ENCODE results near the gene NUCKS1.
A peak's percentile ranks its signal among the peaks of the same experiment; 100 is the strongest.
"Not testable (repeated sequence)": the region's sequence is repeated elsewhere in the genome, so short reads cannot be mapped to it uniquely, and the experiment has no call there.

NUCKS1 gene

DNA sequence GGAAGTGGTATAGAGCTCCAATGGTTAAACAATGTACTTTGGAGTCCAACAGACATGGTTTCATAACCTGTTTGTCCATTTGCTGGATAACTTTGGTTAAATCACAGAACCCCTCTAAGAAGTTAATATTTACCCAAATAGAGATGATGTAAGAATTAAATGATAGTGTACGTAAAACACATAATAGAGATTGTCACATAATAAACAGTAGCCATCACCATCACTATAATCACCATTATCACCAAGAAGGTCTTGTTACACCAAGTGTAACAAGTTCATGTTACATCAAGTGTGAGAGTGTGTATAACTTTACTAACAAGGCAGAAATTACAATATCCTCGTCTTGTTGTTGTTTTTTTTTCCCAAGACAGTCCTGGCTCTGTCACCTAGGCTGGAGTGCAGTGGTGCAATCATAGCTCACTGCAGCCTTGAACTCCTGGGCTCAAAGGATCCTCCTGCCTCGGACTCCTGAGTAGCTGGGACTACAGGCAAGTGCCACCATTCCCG is 23.3 kb downstream of the NUCKS1 start:
- DNase-seq, result no peak

DNA sequence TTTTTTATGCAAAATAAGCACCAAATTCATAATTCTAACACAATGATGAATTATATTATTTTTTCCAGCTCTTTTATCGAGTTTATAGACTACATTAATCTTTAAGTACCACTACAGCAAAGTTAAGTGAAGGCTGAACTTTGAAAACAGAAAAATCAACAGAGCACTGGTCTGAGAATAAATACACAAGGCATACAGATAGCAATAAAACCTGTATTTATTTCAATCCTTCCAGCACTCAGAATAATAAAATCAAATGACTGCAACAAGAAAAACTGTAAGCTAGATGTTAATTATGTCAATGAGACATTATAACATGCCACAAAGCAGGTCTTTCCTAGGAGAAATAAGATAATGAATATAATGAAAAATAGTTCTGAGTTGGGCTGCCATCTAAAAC is 24.5 kb downstream of the NUCKS1 start:
- no peak for DNase-seq

DNA sequence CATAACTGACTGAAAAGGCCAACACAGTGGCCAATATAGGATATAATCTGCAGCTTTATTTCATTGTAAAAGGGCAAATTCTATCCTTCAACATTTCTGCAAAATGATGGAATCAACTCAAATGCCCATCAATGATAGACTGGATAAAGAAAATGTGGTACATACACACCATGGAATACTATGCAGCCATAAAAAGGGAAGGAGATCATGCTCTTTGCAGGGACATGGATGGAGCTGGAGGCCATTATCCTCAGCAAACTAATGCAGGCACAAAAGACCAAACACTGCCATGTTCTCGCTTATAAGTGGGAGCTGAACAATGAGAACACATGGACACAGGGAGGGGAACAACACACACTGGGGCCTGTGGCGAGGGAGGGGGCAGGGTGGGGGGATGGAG is 29.2 kb downstream of the NUCKS1 start:
- not testable (repeated sequence) for DNase-seq

DNA sequence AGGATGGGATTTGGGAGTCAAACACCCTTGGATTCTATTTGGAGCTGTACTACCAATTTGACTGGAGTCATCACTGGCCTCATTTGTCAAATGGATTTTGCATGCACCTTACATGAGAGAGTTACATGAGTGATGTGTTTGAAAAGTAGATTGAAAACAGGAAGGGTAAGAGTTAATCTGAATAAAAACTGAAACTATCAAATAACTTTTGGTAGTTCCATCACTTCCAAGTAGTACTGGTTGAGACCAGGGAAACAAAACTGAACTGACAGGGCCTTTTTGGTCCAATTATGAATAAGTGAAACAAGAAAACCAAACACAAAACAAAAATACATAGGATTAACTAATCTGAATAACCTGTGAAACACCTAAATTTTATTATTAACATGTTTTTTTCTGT is 30.2 kb downstream of the NUCKS1 start:
- DNase-seq, result no peak

- no peak for DNase-seq
Observed at GRCh38 chr1:205719015-205719414, 31.0 kb downstream of the NUCKS1 start.

DNA sequence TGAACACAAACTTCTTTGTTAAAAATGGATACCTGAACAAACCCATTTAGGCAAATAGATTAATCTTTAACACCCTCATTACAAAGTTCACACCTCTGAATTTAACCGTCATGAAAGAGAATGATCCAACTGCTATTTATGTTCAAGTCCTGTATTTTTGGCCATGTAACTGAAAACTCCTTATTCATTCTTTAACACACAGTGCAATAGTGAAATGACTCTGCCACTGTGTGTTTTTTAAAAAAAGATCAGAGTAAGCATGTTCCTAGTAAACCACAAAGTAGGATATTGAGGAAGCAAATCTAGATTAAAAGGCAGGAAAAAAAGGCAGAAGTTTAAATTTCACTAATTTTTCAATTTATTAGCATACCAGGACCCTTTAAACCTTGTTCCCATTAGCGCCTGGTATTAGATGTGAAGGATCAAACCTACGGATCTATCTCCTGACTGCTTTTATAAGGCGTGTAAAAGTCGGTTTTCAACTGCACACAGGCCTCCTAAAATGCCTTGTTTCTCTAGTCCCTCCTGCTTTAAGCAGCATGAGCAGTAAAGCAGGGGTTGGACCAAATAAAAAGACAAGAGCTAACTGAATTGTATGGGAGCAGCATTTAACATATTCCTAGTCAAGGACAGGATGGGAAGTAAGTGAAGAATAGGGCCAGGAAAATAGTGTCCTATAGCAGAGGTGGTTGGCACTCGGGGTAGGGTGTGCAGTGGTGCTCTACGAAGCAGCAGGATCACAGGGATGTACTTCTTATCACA is 33.4 kb downstream of the NUCKS1 start:
- no peak for DNase-seq

DNA sequence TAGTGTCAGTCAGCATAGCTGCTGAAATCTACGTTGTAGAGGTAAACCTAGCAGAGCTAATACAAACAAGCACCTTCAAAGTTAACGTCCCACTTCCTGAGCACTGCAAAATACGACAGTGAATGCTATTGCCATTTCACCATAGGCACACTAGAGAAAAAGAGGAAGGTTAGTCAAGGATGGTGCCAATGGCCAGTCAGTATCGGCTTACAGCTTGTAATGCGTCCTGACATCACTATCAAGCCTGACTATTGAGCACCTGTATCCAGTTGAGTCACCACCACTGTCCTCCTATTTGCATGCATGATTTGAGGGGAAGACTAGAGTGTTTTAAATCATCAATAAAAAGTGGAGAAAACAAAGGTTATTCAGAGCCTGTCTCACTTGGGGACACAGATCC is 34.4 kb downstream of the NUCKS1 start:
- DNase-seq, result no peak

DNA sequence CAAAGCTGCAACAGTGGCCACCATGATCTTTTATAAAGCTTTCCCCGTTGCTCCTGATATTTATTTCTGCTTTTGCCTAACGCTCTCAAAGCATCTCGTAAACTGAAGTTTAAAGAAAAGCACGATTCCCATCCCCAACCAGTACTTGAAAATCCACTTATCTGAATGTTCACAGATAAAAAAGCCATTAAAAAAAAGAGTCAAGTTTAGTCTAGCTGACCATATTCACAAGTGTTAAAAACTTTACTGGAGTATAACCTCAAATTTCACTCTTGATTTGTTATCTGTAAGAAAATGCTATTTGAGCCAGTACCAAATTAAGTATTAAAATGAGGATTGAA is 35.1 kb downstream of the NUCKS1 start:
- no peak for DNase-seq

DNA sequence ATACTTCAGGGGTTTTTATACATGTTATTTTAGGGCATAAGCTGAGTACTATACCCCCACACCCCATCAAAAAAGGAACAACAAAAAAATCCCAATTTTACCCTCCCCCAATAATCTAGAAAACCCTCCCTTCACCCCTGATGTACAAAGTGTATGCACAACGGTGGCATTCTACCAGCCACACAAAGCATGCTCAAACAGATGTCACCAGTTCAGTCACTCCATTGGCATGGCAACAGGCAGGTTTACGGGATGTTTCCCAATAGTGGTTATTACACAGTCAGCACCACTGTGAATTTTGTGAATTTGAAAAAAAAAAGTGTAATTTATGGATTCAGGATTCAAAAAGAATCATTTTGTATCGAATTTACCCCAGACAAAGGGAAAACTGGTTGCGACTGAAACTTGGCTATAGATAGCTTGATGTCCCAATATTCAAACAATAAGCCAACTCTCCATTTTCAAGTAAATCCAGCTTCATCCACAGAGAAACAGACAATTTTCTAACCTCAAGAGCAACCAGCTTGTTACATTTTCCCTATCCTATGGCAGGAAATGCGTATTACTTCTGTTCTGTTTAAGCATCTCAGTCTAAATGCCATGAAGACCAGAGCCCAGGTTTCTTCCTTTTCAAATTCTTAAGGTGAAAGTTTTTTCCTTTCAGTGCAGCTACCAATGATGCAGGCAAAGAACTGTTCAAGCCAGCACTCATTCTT is 35.6 kb downstream of the NUCKS1 start:
- peak; percentile 44 for DNase-seq

DNA sequence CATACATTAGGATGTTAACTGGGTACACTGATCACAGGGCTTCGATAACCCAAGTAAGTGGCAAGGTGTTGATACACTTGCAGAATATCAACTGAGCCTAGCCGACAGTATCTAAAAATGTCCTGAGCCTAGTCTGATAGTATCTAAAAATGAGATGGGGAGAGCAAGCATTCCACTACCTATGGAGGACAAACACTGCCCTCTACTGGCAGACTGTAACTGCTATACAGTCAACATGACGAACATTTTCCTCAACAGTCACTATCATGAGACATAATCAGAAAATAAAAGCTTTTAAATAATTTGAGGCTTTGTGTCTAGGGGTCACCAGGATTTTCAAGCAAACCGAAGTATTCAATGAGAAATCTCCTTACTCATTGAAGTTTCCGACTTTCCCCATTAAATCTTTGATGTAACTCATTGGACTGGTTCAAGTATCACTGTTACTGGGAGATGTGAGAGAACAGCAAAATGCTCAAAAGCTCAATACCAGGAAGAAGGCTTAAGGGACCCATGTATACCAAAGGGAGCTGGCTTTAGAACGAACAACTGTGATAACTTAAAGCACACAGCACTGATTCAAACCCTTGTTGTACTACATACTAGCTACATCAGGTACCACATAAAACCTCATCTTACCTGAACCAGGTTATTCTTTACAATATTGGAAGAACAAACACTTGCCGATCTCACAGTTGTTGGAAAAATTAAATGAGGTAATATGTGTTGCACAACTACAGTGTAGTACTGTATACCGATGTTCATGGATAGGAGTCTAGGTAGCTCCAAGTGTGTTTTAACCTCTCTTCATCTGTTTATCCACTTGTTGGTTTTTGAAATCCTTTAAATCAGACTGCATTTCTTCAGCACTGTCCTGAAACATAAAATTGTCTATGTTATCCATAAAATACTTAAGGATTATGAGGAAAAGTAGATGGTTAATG is 38.6 kb downstream of the NUCKS1 start:
- DNase-seq, result peak; percentile 68

- no peak for DNase-seq
Observed at GRCh38 chr1:205710201-205711062, 39.5 kb downstream of the NUCKS1 start.

GRCh38 chr1:205709640-205710039 is 40.3 kb downstream of the NUCKS1 start:
- no peak for DNase-seq

- no peak for DNase-seq
Observed at GRCh38 chr1:205709059-205709398, 41.0 kb downstream of the NUCKS1 start.

- no peak for DNase-seq
Observed at GRCh38 chr1:205706601-205707502, 43.1 kb downstream of the NUCKS1 start.

DNA sequence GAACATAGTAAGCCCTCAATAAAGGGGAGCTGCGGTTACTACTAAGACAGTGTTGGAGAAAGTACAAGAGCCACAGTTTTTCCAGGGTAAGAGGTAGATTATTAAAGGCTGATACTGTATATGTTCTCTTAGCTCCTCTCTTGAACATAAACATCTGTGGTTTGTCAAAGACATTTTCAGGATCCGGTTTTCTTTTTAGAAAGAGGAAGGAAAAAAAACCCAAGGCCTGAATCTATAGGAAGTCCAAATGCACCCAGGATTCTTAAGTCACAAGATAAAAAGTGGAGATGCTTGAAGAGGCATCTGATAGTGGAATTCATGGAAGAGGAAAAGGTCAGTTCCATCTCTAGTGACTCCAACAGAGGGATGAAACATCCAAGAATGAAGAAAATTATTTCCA is 45.1 kb downstream of the NUCKS1 start:
- no peak for DNase-seq

- no peak for DNase-seq
Observed at GRCh38 chr1:205703072-205703471, 46.9 kb downstream of the NUCKS1 start.

- DNase-seq, result no peak
Observed at GRCh38 chr1:205701891-205702290, 48.1 kb downstream of the NUCKS1 start.

- no peak for DNase-seq
Observed at GRCh38 chr1:205701420-205701819, 48.6 kb downstream of the NUCKS1 start.

- DNase-seq, result no peak
Observed at GRCh38 chr1:205700865-205701401, 49.0 kb downstream of the NUCKS1 start.

- no peak for DNase-seq
Observed at GRCh38 chr1:205699416-205699815, 50.6 kb downstream of the NUCKS1 start.

- DNase-seq, result no peak
Observed at GRCh38 chr1:205698921-205699320, 51.1 kb downstream of the NUCKS1 start.
